ENCODE data around the gene IL17B.
A peak's percentile ranks its signal among the peaks of the same experiment; 100 is the strongest.

The IL17B gene

GRCh38 chr5:149376104-149376503 lies 3.0 kb downstream of the IL17B start:
- DNase-seq, result no peak

- no peak for DNase-seq
Observed at GRCh38 chr5:149375434-149375833, 3.7 kb downstream of the IL17B start.

- DNase-seq, result no peak
Observed at GRCh38 chr5:149374801-149375200, 4.3 kb downstream of the IL17B start.

GRCh38 chr5:149374303-149374702 lies 4.8 kb downstream of the IL17B start:
- no peak for DNase-seq

GRCh38 chr5:149372932-149373331 lies 6.2 kb downstream of the IL17B start:
- no peak for DNase-seq

GRCh38 chr5:149372076-149372795 lies 6.9 kb downstream of the IL17B start:
- DNase-seq, result peak in 3 of 4 experiments; percentile 32 to 46 (median 36)

- peak; percentile 63 to 80 (median 74) for DNase-seq
Observed at GRCh38 chr5:149371296-149371962, 7.7 kb downstream of the IL17B start.

GRCh38 chr5:149370878-149371277 lies 8.2 kb downstream of the IL17B start:
- DNase-seq, result no peak

GRCh38 chr5:149367972-149368645 lies 11.0 kb downstream of the IL17B start:
- DNase-seq, result no peak

GRCh38 chr5:149367249-149367971 lies 11.7 kb downstream of the IL17B start:
- DNase-seq, result peak; percentile 68 to 78 (median 72)

- no peak for DNase-seq
Observed at GRCh38 chr5:149366169-149366729, 12.8 kb downstream of the IL17B start.

GRCh38 chr5:149365418-149365817 lies 13.7 kb downstream of the IL17B start:
- no peak for DNase-seq

- no peak for DNase-seq
Observed at GRCh38 chr5:149364719-149365118, 14.4 kb downstream of the IL17B start.

GRCh38 chr5:149363936-149364335 lies 15.2 kb downstream of the IL17B start:
- DNase-seq, result no peak

- peak in 3 of 4 experiments; percentile 34 to 56 (median 54) for DNase-seq
Observed at GRCh38 chr5:149363358-149363757, 15.7 kb downstream of the IL17B start.

GRCh38 chr5:149362541-149362940 lies 16.6 kb downstream of the IL17B start:
- DNase-seq, result no peak

- peak in 2 of 4 experiments; percentile 42 to 49 for DNase-seq
Observed at GRCh38 chr5:149360272-149360671, 18.8 kb downstream of the IL17B start.

GRCh38 chr5:149358868-149359495 lies 20.1 kb downstream of the IL17B start:
- DNase-seq, result no peak

GRCh38 chr5:149358294-149358651 lies 20.8 kb downstream of the IL17B start:
- DNase-seq, result peak; percentile 47 to 74 (median 68)

GRCh38 chr5:149357370-149358293 lies 21.5 kb downstream of the IL17B start, which contains the start of gene PCYOX1L:
Gene PCYOX1L (plus strand): TSS chr5:149358046. CDS start chr5:149358069, 23 bp downstream.
- peak; percentile 92 to 97 (median 96) for DNase-seq

- DNase-seq, result no peak
Observed at GRCh38 chr5:149356391-149356790, 22.7 kb downstream of the IL17B start.

Measured in suppressor macrophage (primary cell).